Gastroesophageal sphincter (tissue), 4 donors: ENCODE measurements around the gene POLD2. TPM values are rescaled to one million over a fixed set of nuclear protein-coding genes. Genes with fewer than 3 reads are reported as not detected.

Experiments
- ATAC-seq: fragments of 150-250 bp; one replicate; pipeline ENCODE4 v1.9.1; 2016; ENCODE audit warnings: mild to moderate bottlenecking, moderate library complexity
- H3K27ac ChIP-seq, 4 donors: fragments of 200-600 bp; sonication (generic) in 3 of 4; 1 replicate in 3 of 4; 2 replicates in 1 of 4; pipeline ENCODE4 v1.5.1; 2016 to 2019
- H3K27me3 ChIP-seq: fragments of 200-600 bp; sonication (generic); one replicate; pipeline ENCODE4 v1.5.1; 2019
- H3K36me3 ChIP-seq, 2 donors: fragments of 200-600 bp; sonication (generic); one replicate each; pipeline ENCODE4 v1.5.1; 2019; ENCODE audit warnings: control low read depth in 1 of 2
- H3K4me1 ChIP-seq, 3 donors: fragments of 200-600 bp; sonication (generic); 1 replicate in 2 of 3; 2 replicates in 1 of 3; pipeline ENCODE4 v1.5.1; 2016 to 2019; ENCODE audit warnings: control low read depth in 2 of 3
- H3K4me3 ChIP-seq, 2 donors: fragments of 200-600 bp; sonication (generic); one replicate each; pipeline ENCODE4 v1.5.1; 2019; ENCODE audit warnings: mild to moderate bottlenecking in 1 of 2, moderate library complexity in 1 of 2
- H3K9me3 ChIP-seq, 3 donors: fragments of 200-600 bp; sonication (generic); one replicate each; pipeline ENCODE4 v1.5.1; 2017 to 2019; ENCODE audit warnings: control low read depth in 2 of 3
- CTCF ChIP-seq, 4 experiments: fragments of 200-600 bp in 2 of 4; fragments of 450-650 bp in 2 of 4; sonication (generic) in 1 of 4; IDR thresholded peaks; one replicate each; pipeline ENCODE4 v1.5.1; 2017 to 2019; ENCODE audit warnings: antibody characterized with exemption in 4 of 4, mild to moderate bottlenecking in 2 of 4, moderate library complexity in 2 of 4
- EP300 ChIP-seq: sonication (generic); formaldehyde crosslinking; IDR thresholded peaks from one replicate; pipeline ENCODE4 v1.6.1; 2017; ENCODE audit warnings: antibody characterized with exemption, mild to moderate bottlenecking
- POLR2A ChIP-seq, 2 donors: fragments of 450-650 bp; IDR thresholded peaks; one replicate each; pipeline ENCODE4 v1.6.1; 2017; ENCODE audit warnings: antibody characterized with exemption in 2 of 2, mild to moderate bottlenecking in 2 of 2, moderate library complexity in 1 of 2
- POLR2AphosphoS5 ChIP-seq: sonication (generic); formaldehyde crosslinking; IDR thresholded peaks from one replicate; pipeline ENCODE4 v1.6.1; 2017; ENCODE audit warnings: antibody characterized with exemption
- WGBS, 2 donors: methylation state at CpG; one replicate each; pipeline ENCODE4 v1.1.5; 2018; ENCODE audit warnings: low coverage in 1 of 2; 5-methylcytosine and 5-hydroxymethylcytosine counted together
- total RNA-seq, 4 donors: library from RNA; depleted of rRNA; stranded (reverse); fragments of >200 nt; gene quantifications; one replicate each; pipeline ENCODE4 v1.1.0, GENCODE V29; 2016

Gene POLD2
- total RNA-seq, 4 donors from 2014 or later = 45.3 to 52.6 (median 50.8) TPM

GRCh38 chr7:44140341-44140740 lies 17.0 kb upstream of the POLD2 start:
- Histone ChIP-seq H3K4me3 (no peak overlapping the region), H3K27ac (no peak overlapping the region), H3K27me3 (peaks cover 9% of the 10 kb centered on the region), H3K9me3 (no peaks in the 10 kb centered on the region), H3K4me1 (peaks cover 0 to 4% (median 3%) of the 10 kb centered on the region in 3 donors), H3K36me3 (no peaks in the 10 kb centered on the region)
- TF ChIP-seq POLR2A (IDR thresholded peaks at IDR 0.05) (no peak), CTCF (IDR thresholded peaks at IDR 0.05) (no peak), EP300 (no peak), POLR2AphosphoS5 (no peak)
- no CpG with 5 or more reads among the region's 10 CpGs for WGBS, 2 donors
- ATAC-seq = no peak

GRCh38 chr7:44139311-44140010 lies 16.1 kb upstream of the POLD2 start:
- Histone ChIP-seq H3K9me3 (no peaks in the 10 kb centered on the region), H3K4me3 (no peak overlapping the region), H3K27me3 (peaks cover under 1% of the 10 kb centered on the region), H3K4me1 (no peaks in the 10 kb centered on the region), H3K36me3 (no peaks in the 10 kb centered on the region), H3K27ac (no peak overlapping the region)
- TF ChIP-seq EP300 (no peak), POLR2A (IDR thresholded peaks at IDR 0.05) (no peak), POLR2AphosphoS5 (no peak), CTCF (IDR thresholded peaks at IDR 0.05) (no peak)
- ATAC-seq = no peak
- WGBS, 2 donors = no CpG with 5 or more reads among the region's 14 CpGs

GRCh38 chr7:44138698-44139097 lies 15.3 kb upstream of the POLD2 start:
- no peak for ATAC-seq
- Histone ChIP-seq H3K9me3 (no peaks in the 10 kb centered on the region), H3K4me3 (no peak overlapping the region)

GRCh38 chr7:44136731-44137130 lies 13.4 kb upstream of the POLD2 start:
- no peak for ATAC-seq
- Histone ChIP-seq H3K36me3 (no peaks in the 10 kb centered on the region), H3K27ac (no peak overlapping the region), H3K4me3 (no peak overlapping the region), H3K9me3 (no peaks in the 10 kb centered on the region), H3K4me1 (no peaks in the 10 kb centered on the region), H3K27me3 (no peaks in the 10 kb centered on the region)
- WGBS, 2 donors = 80 to 93% methylated on average over 3 to 4 of the region's 5 CpGs
- TF ChIP-seq POLR2A (IDR thresholded peaks at IDR 0.05) (no peak), CTCF (IDR thresholded peaks at IDR 0.05) (no peak), EP300 (no peak), POLR2AphosphoS5 (no peak)

More at GRCh38 chr7:44138698-44139097, 15.3 kb upstream of the POLD2 start:
- TF ChIP-seq POLR2AphosphoS5 = no peak
- TF ChIP-seq CTCF (IDR thresholded peaks at IDR 0.05) = no peak
- no peak for TF ChIP-seq POLR2A (IDR thresholded peaks at IDR 0.05)
- TF ChIP-seq EP300 = no peak
- no peaks in the 10 kb centered on the region for H3K36me3 ChIP-seq
- H3K27ac ChIP-seq = no peak overlapping the region
- H3K27me3 ChIP-seq = no peaks in the 10 kb centered on the region
- H3K4me1 ChIP-seq = no peaks in the 10 kb centered on the region
- WGBS, 2 donors = 100% methylated on average over 2 of the region's 8 CpGs; no CpG with 5 or more reads in 1 of the 2 donors
